ENCODE measurements around the gene HSFX3.
"Not testable (repeated sequence)": the region's sequence is repeated elsewhere in the genome, so short reads cannot be mapped to it uniquely, and the experiment has no call there.

- TF ChIP-seq EZH2 (IDR thresholded peaks at IDR 0.05); POLR2AphosphoS5 (IDR thresholded peaks at IDR 0.05; ENCODE audit: borderline replicate concordance, low read depth, low read length); FOXP2 (optimal IDR thresholded peaks at IDR 0.05; ENCODE audit: control extremely low read depth, extremely low read length, insufficient read depth): not testable (repeated sequence)
These were observed 24.3 kb downstream of the HSFX3 start for GRCh38 chrX:149525389-149525788.

Data from SK-N-MC (cell line).